Adipocyte (in vitro differentiated cells): ENCODE data around the gene SLC35B2.

ENCODE experiments used
- DNase-seq: peaks from one replicate; pipeline ENCODE4 v3.0.0-alpha.2; 2015; ENCODE audit warnings: low read depth
- H3K27me3 ChIP-seq: replicated peaks from 2 replicates; pipeline ENCODE4 v1.7.0; 2013; ENCODE audit warnings: mild to moderate bottlenecking, low read length, moderate library complexity; ENCODE audit not compliant: control insufficient read depth, insufficient read depth
- H3K36me3 ChIP-seq: 2 replicates; pipeline ENCODE4 v1.7.0; 2013; ENCODE audit warnings: low read length, mild to moderate bottlenecking, moderate library complexity; ENCODE audit not compliant: control insufficient read depth, insufficient read depth, severe bottlenecking
- H3K4me1 ChIP-seq: 2 replicates; pipeline ENCODE4 v1.7.0; 2013; ENCODE audit warnings: mild to moderate bottlenecking, low read length, moderate library complexity; ENCODE audit not compliant: control insufficient read depth, insufficient read depth
- H3K4me3 ChIP-seq: 2 replicates; pipeline ENCODE4 v1.7.0; 2013; ENCODE audit warnings: mild to moderate bottlenecking, low read length, moderate library complexity
- H3K9ac ChIP-seq: 2 replicates; pipeline ENCODE4 v1.7.0; 2013; ENCODE audit warnings: mild to moderate bottlenecking, low read length, moderate library complexity
- H3K9me3 ChIP-seq: 2 replicates; pipeline ENCODE4 v1.7.0; 2013; ENCODE audit warnings: mild to moderate bottlenecking, low read length, moderate library complexity; ENCODE audit not compliant: control insufficient read depth

SLC35B2 gene

DNA sequence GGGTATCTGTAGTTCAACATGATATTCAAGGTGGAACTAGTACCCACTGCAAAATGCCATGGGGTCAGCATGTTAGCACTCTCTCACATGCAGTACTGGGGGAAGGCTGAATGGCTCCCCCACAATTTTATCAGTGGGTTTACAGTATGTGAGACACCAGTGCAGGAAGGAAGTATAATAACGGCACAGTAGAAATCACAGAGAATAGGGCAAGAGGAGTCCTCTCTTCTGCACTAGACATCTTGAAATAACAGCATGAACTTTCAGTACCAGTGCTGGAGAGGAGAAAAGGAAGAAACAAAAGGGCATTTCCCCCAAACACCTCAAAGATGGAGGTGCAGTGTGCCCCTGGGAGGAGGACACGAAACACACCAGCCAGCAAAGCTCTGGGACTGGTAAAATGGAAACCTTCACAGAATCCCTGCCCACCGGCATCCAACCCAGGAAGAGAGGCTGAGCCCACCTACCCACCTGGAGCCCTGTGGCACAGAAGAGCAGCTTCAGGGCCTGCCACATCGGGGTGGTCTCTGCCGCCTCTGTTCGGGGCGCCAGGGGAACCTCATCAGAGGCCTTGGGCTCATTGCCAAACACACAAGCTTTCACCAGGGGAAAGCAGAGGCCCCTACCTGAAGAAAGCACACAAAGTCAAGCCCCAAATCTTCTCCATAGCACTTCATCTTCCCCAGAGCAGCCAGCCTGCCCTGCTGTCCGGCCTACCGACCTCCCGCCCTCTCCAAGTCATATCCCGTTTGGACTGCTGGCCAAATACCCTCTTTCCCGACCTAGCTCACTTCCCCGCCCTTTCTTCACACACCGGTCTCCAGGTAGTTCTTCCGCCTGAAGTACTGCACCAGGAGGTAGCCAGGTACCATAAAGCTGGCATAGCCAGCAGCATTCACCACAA lies 1.2 kb downstream of the SLC35B2 start:
- Histone ChIP-seq H3K27me3 (no peaks in the 10 kb centered on the region), H3K36me3 (peaks cover 48% of the 10 kb centered on the region), H3K9me3 (no peaks in the 10 kb centered on the region), H3K4me3 (peak overlapping the region; percentile 92), H3K9ac (peak overlapping the region; percentile 94), H3K4me1 (peaks cover 15% of the 10 kb centered on the region)
- DNase-seq = no peak

DNA sequence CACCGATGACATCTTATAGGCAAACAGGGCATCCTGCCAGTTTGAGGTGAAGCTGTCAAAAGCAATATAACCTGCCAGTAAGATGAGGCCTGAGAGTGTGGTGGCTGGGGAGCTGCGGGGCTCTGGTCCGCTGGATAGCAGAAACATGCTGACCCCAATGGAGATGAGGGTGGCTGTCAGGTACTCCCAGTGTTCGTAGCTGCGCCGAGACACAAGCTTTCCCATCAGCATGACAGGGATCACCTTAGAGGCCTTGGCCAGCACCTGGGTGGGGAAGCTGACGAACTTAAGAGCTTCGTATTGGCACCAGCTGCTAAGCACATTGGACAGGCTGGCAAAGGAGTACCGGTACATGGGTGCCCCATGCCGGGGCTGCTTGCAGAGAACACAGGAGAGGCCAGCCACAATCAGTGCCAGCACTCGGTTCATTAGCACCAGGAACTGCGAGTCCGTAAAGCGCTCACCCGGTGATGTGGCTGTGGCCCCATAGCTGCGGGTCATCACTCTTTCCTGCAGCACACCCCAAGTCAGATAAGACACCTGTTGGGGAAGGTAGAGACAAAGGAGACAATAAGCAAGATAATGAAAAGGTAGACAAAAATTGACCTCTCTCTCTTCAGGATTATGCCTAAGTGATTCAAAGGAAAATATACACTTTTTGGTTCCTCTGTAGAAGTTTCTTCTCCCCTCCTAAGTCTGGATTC lies 2.1 kb downstream of the SLC35B2 start:
- H3K36me3 ChIP-seq = peaks cover 57% of the 10 kb centered on the region
- no peaks in the 10 kb centered on the region for H3K27me3 ChIP-seq
- no peak overlapping the region for H3K9ac ChIP-seq
- no peak overlapping the region for H3K4me3 ChIP-seq
- H3K9me3 ChIP-seq = no peaks in the 10 kb centered on the region
- H3K4me1 ChIP-seq = peaks cover 15% of the 10 kb centered on the region
- no peak for DNase-seq

DNA sequence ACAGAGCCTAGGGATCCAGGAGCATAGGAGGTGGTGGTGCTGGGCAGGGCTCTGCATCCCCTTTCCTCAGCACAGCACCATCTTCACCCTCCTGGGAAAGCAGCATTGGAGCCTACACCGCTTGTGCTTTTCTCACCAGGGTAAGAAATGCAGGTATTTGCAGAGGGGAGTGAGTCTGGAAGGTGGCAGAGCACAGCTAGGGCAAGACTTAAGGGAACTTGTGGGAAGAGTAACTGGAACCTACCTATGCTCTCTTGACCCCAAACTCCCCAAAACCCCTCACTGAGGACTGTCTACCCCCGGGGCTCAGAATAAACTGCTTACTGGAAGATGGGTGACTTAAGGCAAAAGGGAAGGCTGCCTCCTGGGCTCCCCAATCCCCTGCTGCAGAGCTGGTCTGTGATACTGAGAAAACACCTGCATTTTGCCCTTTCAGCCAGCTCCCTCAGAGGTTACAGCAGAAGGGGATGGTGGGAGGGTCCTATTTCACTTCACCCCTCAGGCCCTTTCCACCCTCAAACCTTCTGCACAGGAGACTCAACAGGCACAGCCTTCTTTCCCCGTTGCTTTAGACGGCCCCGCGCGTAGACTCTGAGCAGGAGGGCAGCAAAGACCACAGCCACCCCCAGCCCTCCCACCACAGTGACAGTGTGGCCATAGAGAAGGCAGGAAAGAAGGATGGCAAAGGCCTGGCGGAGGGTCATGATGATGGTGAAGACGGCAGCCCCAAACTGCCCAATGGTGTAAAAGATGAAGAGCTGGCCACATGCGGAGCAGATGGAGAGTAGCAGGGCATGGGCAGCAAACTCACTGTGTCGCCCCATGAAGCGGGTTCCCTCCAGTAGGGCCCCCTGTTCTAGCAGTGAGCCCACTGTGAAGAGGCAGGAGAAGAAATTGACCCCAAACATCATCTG lies 2.9 kb downstream of the SLC35B2 start:
- Histone ChIP-seq H3K4me3 (no peak overlapping the region), H3K36me3 (peaks cover 65% of the 10 kb centered on the region), H3K9me3 (no peaks in the 10 kb centered on the region), H3K9ac (peak overlapping the region; percentile 23), H3K27me3 (no peaks in the 10 kb centered on the region), H3K4me1 (peaks cover 19% of the 10 kb centered on the region)
- DNase-seq = no peak

- Histone ChIP-seq H3K36me3 (peaks cover 74% of the 10 kb centered on the region), H3K9ac (peak overlapping the region; percentile 37), H3K4me1 (peaks cover 29% of the 10 kb centered on the region), H3K4me3 (no peak overlapping the region), H3K9me3 (no peaks in the 10 kb centered on the region), H3K27me3 (no peaks in the 10 kb centered on the region)
- DNase-seq = peak; percentile 60
These were observed 3.8 kb downstream of the SLC35B2 start for GRCh38 chr6:44253307-44254101.

GRCh38 chr6:44251576-44252524 lies 5.5 kb downstream of the SLC35B2 start:
- Histone ChIP-seq H3K9ac (no peak overlapping the region), H3K4me3 (no peak overlapping the region), H3K9me3 (no peaks in the 10 kb centered on the region), H3K4me1 (peaks cover 25% of the 10 kb centered on the region), H3K36me3 (peaks cover 74% of the 10 kb centered on the region), H3K27me3 (no peaks in the 10 kb centered on the region)
- no peak for DNase-seq

GRCh38 chr6:44250718-44251123 lies 6.6 kb downstream of the SLC35B2 start:
- peaks cover 18% of the 10 kb centered on the region for H3K4me1 ChIP-seq
- H3K36me3 ChIP-seq = peaks cover 72% of the 10 kb centered on the region
- no peak overlapping the region for H3K9ac ChIP-seq
- DNase-seq = no peak
- H3K4me3 ChIP-seq = no peak overlapping the region
- no peaks in the 10 kb centered on the region for H3K27me3 ChIP-seq
- no peaks in the 10 kb centered on the region for H3K9me3 ChIP-seq

DNA sequence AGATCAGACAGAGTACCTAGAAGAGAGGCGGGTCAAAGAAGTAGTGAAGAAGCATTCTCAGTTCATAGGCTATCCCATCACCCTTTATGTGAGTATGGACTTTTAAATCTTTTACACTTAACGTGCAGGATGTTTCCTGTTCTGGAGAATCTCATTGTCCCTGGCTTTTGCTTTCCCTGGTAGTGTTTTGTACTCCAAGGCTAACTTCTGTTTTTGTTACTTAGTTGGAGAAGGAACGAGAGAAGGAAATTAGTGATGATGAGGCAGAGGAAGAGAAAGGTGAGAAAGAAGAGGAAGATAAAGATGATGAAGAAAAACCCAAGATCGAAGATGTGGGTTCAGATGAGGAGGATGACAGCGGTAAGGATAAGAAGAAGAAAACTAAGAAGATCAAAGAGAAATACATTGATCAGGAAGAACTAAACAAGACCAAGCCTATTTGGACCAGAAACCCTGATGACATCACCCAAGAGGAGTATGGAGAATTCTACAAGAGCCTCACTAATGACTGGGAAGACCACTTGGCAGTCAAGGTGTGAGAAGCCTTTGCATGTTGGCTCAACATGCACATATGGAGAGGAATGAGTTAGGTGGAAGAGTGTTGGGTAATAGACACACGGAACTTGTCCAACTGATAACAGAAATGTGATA lies 7.1 kb downstream of the SLC35B2 start:
- H3K4me3 ChIP-seq = no peak overlapping the region
- H3K27me3 ChIP-seq = no peaks in the 10 kb centered on the region
- peaks cover 66% of the 10 kb centered on the region for H3K36me3 ChIP-seq
- no peaks in the 10 kb centered on the region for H3K9me3 ChIP-seq
- DNase-seq = no peak
- H3K4me1 ChIP-seq = peaks cover 23% of the 10 kb centered on the region
- no peak overlapping the region for H3K9ac ChIP-seq

DNA sequence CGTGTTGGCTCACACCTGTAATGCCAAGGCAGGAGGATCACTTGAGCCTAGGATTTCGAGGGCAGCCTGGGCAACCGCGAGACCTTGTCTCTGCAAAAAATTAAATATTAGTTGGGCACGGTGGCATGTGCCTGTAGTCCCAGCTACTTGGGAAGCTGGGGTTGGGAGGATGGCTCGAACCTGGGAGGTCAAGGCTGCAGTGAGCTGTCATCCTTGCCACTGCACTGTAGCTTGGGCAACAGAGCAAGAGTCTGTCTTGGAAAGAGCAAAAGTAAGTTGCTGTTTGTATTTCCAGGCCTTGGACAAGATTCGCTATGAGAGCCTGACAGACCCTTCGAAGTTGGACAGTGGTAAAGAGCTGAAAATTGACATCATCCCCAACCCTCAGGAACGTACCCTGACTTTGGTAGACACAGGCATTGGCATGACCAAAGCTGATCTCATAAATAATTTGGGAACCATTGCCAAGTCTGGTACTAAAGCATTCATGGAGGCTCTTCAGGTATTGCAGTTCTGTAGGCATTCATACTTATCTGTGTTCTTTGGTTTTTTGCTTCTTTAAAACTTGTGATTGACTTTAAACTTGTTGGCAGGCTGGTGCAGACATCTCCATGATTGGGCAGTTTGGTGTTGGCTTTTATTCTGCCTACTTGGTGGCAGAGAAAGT lies 8.1 kb downstream of the SLC35B2 start:
- H3K36me3 ChIP-seq = peaks cover 57% of the 10 kb centered on the region
- H3K9me3 ChIP-seq = no peaks in the 10 kb centered on the region
- peaks cover 23% of the 10 kb centered on the region for H3K4me1 ChIP-seq
- no peaks in the 10 kb centered on the region for H3K27me3 ChIP-seq
- H3K4me3 ChIP-seq = peak overlapping the region; percentile 100
- peak overlapping the region; percentile 100 for H3K9ac ChIP-seq
- DNase-seq = no peak

DNA sequence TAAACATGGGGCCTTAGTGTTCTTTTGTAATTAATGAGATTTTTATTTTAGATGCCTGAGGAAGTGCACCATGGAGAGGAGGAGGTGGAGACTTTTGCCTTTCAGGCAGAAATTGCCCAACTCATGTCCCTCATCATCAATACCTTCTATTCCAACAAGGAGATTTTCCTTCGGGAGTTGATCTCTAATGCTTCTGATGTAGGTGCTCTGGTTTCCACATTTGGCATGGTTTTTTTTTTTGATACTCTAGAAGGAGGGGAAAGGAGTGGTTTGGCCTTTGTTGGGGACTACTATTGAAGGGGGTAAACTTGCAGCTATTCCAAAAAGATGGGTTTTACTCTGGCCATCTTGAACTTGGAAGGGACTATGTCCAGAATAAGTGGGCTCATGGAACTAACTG lies 8.7 kb downstream of the SLC35B2 start:
- Histone ChIP-seq H3K9me3 (no peaks in the 10 kb centered on the region), H3K4me3 (peak overlapping the region; percentile 100), H3K27me3 (no peaks in the 10 kb centered on the region), H3K4me1 (peaks cover 23% of the 10 kb centered on the region), H3K36me3 (peaks cover 50% of the 10 kb centered on the region), H3K9ac (peak overlapping the region; percentile 100)
- DNase-seq = no peak
